Measurements from ENCODE around the gene CEP83.

CEP83 gene

DNA sequence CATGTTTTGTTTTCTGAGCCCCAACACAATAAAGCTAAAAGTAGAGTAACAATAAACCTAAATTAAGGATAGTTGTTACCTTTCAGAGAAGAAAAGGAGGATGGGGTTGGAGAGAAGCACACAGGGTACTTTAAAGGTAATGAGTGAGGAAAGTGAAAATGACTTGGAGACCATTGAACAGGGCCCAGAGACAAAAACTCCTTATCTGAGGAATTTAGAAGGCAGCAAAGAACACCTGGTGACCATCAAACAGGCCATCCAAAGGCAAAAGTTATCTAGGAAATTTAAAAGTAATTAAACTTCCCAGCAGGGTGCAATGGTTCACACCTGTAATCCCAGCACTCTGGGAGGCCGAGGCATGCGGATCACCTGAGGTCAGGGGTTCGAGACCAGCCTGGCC, 39.0 kb upstream of the CEP83 start:
- no peak overlapping the region for H3K4me3 ChIP-seq (ENCODE audit: low read depth, low read length)
- no peak for TF ChIP-seq CTCF (IDR thresholded peaks at IDR 0.05; ENCODE audit: low read depth, low read length, missing control alignments)
- no peak for DNase-seq (ENCODE audit: low read depth)

GRCh38 chr12:94498073-94498472, 38.4 kb upstream of the CEP83 start:
- DNase-seq (ENCODE audit: low read depth): no peak
- no peak overlapping the region for H3K4me3 ChIP-seq (ENCODE audit: low read depth, low read length)
- TF ChIP-seq CTCF (IDR thresholded peaks at IDR 0.05; ENCODE audit: low read depth, low read length, missing control alignments): no peak

DNA sequence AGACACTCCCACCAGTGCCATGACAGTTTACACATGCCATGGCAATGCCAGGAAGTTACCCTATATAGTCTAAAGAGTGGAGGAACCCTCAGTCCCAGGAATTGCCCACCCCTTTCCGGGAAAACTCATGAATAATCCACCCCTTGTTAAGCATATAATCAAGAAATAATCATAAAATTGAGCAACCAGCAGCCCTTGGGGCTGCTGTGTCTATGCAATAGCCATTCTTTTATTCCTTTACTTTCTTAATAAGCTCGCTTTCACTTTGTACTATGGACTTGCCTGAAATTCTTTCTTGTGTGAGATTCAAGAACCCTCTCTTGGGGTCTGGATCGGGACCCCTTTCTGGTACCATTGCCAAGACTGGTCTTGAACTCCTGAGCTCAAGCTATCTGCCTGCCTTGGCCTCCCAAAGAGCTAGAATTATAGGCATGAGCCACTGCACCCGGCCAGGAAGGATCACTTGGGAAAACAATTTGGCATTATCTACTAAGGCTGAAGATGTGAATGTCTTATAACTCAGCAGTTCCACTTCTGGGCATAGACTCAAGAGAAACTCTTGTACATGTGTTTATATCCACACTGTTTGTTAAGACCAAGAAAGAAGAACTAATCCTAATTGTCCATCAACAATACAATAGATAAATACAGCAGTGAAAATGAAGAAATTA, 35.9 kb upstream of the CEP83 start:
- TF ChIP-seq CTCF (IDR thresholded peaks at IDR 0.05; ENCODE audit: low read depth, low read length, missing control alignments): no peak
- DNase-seq (ENCODE audit: low read depth): no peak

GRCh38 chr12:94491489-94491888, 31.8 kb upstream of the CEP83 start:
- no peak for DNase-seq (ENCODE audit: low read depth)
- H3K4me3 ChIP-seq (ENCODE audit: low read depth, low read length): no peak overlapping the region
- no peak for TF ChIP-seq CTCF (IDR thresholded peaks at IDR 0.05; ENCODE audit: low read depth, low read length, missing control alignments)

More for the DNA sequence above, 35.9 kb upstream of the CEP83 start:
- no peak overlapping the region for H3K4me3 ChIP-seq (ENCODE audit: low read depth, low read length)

GRCh38 chr12:94488463-94488862, 28.8 kb upstream of the CEP83 start:
- DNase-seq (ENCODE audit: low read depth): peak; percentile 62
- H3K4me3 ChIP-seq (ENCODE audit: low read depth, low read length): no peak overlapping the region
- TF ChIP-seq CTCF (IDR thresholded peaks at IDR 0.05; ENCODE audit: low read depth, low read length, missing control alignments): no peak

GRCh38 chr12:94481734-94482133, 22.1 kb upstream of the CEP83 start:
- no peak for TF ChIP-seq CTCF (IDR thresholded peaks at IDR 0.05; ENCODE audit: low read depth, low read length, missing control alignments)
- no peak overlapping the region for H3K4me3 ChIP-seq (ENCODE audit: low read depth, low read length)
- no peak for DNase-seq (ENCODE audit: low read depth)

DNA sequence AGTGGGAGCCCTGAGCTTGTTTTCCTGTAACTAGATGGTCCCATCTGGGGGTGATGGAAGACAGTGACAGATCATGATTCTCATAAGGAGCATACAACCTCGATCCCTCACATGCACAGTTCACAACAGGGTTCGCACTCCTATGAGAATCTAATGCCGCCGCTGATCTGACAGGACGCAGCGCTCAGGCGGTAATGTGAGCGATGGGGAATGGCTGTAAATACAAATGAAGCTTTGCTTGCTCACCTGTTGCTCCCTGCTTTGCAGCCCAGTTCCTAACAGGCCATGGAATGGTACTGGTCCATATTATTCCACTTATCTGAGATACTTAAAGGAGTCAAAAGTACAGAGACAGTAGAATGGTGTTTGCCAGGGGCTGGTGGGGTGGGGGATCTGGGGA, 9.9 kb upstream of the CEP83 start:
- DNase-seq (ENCODE audit: low read depth): no peak
- no peak overlapping the region for H3K4me3 ChIP-seq (ENCODE audit: low read depth, low read length)
- TF ChIP-seq CTCF (IDR thresholded peaks at IDR 0.05; ENCODE audit: low read depth, low read length, missing control alignments): no peak
